K562 (cell line): ENCODE measurements around the gene SLC22A6. TPM values are rescaled to one million over a fixed set of nuclear protein-coding genes. Genes with fewer than 3 reads are reported as not detected.

Experiments used
- ATAC-seq: fragments of 200-7000 bp; cut with Tn5 transposase; 3 replicates; pipeline ENCODE4 v1.9.1; 2020; ENCODE audit warnings: moderate library complexity
- BruUV-seq: library from RNA; stranded (reverse); fragments of 400-500 nt; replicated peaks from 2 replicates; lab custom pipeline; 2021; lab: Mats Ljungman, UMichigan
- CTCF ChIA-PET: fragments of 300-600 bp; formaldehyde crosslinking; extraction: SDS; loops from one replicate; lab custom pipeline; 2021; ENCODE audit warnings: low intra/inter-chr PET ratio; lab: Yijun Ruan, JAX
- POLR2A ChIA-PET: fragments of 300-600, 350-650 bp; sonication (Branson Sonifier 250); formaldehyde crosslinking; extraction: SDS; loops from one replicate; lab custom pipeline; 2021; ENCODE audit warnings: antibody characterized with exemption, inconsistent platforms; lab: Yijun Ruan, JAX
- DNase-seq, 4 experiments: peaks; one replicate each; pipeline versions ENCODE4 v3.0.0 to v3.0.0-alpha.2; 2011 to 2018; ENCODE audit warnings: low spot score in 3 of 4, mixed read lengths in 3 of 4; ENCODE audit errors: extremely low read depth in 1 of 4
- FAIRE-seq: peaks from 2 replicates; lab custom pipeline; 2011; peaks lifted over from hg19 to GRCh38; lab: Jason Lieb, UNC
- H2AFZ ChIP-seq: 2 replicates; pipeline ENCODE4 v1.6.0; 2011; ENCODE audit warnings: low read depth, low read length, control low read depth, inconsistent platforms
- H3K27ac ChIP-seq: fragments of 200-600 bp; 3 replicates; pipeline ENCODE4 v1.8.0; 2011; ENCODE audit warnings: low read depth, mild to moderate bottlenecking, control low read depth, inconsistent platforms, low read length, moderate library complexity, mixed read lengths; ENCODE audit errors: extremely low read depth
- H3K27me3 ChIP-seq, 2 experiments: fragments of 300-600 bp in 1 of 2; 2 replicates in 1 of 2; 3 replicates in 1 of 2; pipeline versions ENCODE4 v1.6.0 to v1.8.0; 2011; ENCODE audit warnings: inconsistent platforms in 2 of 2, low read length in 2 of 2, mild to moderate bottlenecking in 1 of 2, mixed read lengths in 1 of 2, moderate library complexity in 1 of 2; ENCODE audit not compliant: control insufficient read depth in 2 of 2, insufficient read depth in 2 of 2
- H3K36me3 ChIP-seq: fragments of 300-600 bp; 3 replicates; pipeline ENCODE4 v1.8.0; 2011; ENCODE audit warnings: mild to moderate bottlenecking, low read length, inconsistent platforms; ENCODE audit not compliant: control insufficient read depth, insufficient read depth
- H3K4me1 ChIP-seq, 2 experiments: fragments of 200-600 bp in 1 of 2; replicated peaks in 1 of 2; 2 replicates in 1 of 2; 3 replicates in 1 of 2; pipeline versions ENCODE4 v1.5.1 to v1.8.0; 2011; ENCODE audit warnings: inconsistent platforms in 2 of 2, low read length in 2 of 2, mild to moderate bottlenecking in 1 of 2, mixed read lengths in 1 of 2, moderate library complexity in 1 of 2; ENCODE audit not compliant: control insufficient read depth in 2 of 2, insufficient read depth in 2 of 2
- H3K4me2 ChIP-seq: 2 replicates; pipeline ENCODE4 v1.6.1; 2011; ENCODE audit warnings: low read length, control low read depth, inconsistent platforms, mixed read lengths; ENCODE audit not compliant: insufficient read depth
- H3K4me3 ChIP-seq: fragments of 200-600 bp; sonication (generic), shearing (Covaris generic); 2 replicates; pipeline ENCODE4 v1.5.1; 2016; ENCODE audit warnings: control low read depth, inconsistent platforms
- H3K79me2 ChIP-seq: fragments of 200-600 bp; 3 replicates; pipeline ENCODE4 v1.8.0; 2011; ENCODE audit warnings: low read length, inconsistent platforms; ENCODE audit not compliant: control insufficient read depth, insufficient read depth
- H3K9ac ChIP-seq, 2 experiments: 2 replicates each; pipeline versions ENCODE4 v1.6.0 to v1.6.1; 2011; ENCODE audit warnings: low read depth in 2 of 2, low read length in 2 of 2, control low read depth in 1 of 2, inconsistent platforms in 1 of 2, mild to moderate bottlenecking in 1 of 2, mixed read lengths in 1 of 2; ENCODE audit not compliant: insufficient read depth in 1 of 2
- H3K9me1 ChIP-seq: one replicate; pipeline ENCODE4 v1.6.0; 2011; ENCODE audit warnings: inconsistent platforms, mild to moderate bottlenecking, low read length, moderate library complexity; ENCODE audit not compliant: control insufficient read depth, insufficient read depth
- H3K9me3 ChIP-seq: replicated peaks from 2 replicates; pipeline ENCODE4 v1.5.1; 2011; ENCODE audit warnings: low read depth, low read length, inconsistent platforms; ENCODE audit not compliant: control insufficient read depth, insufficient read depth
- H4K20me1 ChIP-seq: replicated peaks from 2 replicates; pipeline ENCODE4 v1.6.1; 2011; ENCODE audit warnings: low read length, inconsistent platforms, mixed read lengths; ENCODE audit not compliant: control insufficient read depth, insufficient read depth
- C11orf30 ChIP-seq: fragments of 450-650 bp; IDR thresholded peaks from 2 replicates; pipeline ENCODE4 v1.6.1; 2016; ENCODE audit warnings: low read depth, mild to moderate bottlenecking
- HDAC8 ChIP-seq: fragments of 450-650 bp; IDR thresholded peaks from 2 replicates; pipeline ENCODE4 v1.6.1; 2016; ENCODE audit warnings: mild to moderate bottlenecking, missing genetic modification characterization, moderate library complexity, missing compliant biosample characterization
- HIVEP1 ChIP-seq: fragments of 250-450 bp; sonication (Bioruptor Pico); IDR thresholded peaks from 2 replicates; pipeline ENCODE4 v1.4.0; 2020; ENCODE audit warnings: mild to moderate bottlenecking
- MAFG ChIP-seq: fragments of 450-650 bp; conservative IDR thresholded peaks from 2 replicates; pipeline ENCODE4 v1.6.1; 2016; ENCODE audit warnings: missing genetic modification characterization, missing compliant biosample characterization
- NFIC ChIP-seq: fragments of 450-650 bp; IDR thresholded peaks from 2 replicates; pipeline ENCODE4 v1.6.1; 2017; ENCODE audit warnings: mild to moderate bottlenecking, inconsistent platforms
- PPARD ChIP-seq: fragments of 250-450 bp; sonication (Bioruptor Pico); IDR thresholded peaks from 2 replicates; pipeline ENCODE4 v1.8.0; 2022; ENCODE audit warnings: inconsistent platforms, mild to moderate bottlenecking, moderate library complexity
- SMARCB1 ChIP-seq: IDR thresholded peaks from 2 replicates; pipeline ENCODE4 v1.6.1; 2011; ENCODE audit warnings: improper control_type of control experiment, low read depth; ENCODE audit not compliant: insufficient read length
- TRIM24 ChIP-seq, 2 experiments: fragments of 450-650 bp; IDR thresholded peaks; 2 replicates each; pipeline ENCODE4 v1.6.1; 2016
- ZNF311 ChIP-seq: fragments of 250-450 bp; sonication (Bioruptor Pico); IDR thresholded peaks from 2 replicates; pipeline ENCODE4 v1.4.0; 2020; ENCODE audit warnings: mild to moderate bottlenecking, moderate library complexity
- ZNF766 ChIP-seq: fragments of 200-800 bp; sonication (Bioruptor generic); conservative IDR thresholded peaks from 2 replicates; pipeline ENCODE4 v1.6.1; 2016; ENCODE audit warnings: missing genetic modification characterization, missing compliant biosample characterization
- WGBS: fragments of 100-300 bp; shearing (Covaris generic); methylation state at CpG from one replicate; pipeline ENCODE4 v1.1.6; 2016; ENCODE audit warnings: low coverage, mixed read lengths; ENCODE audit not compliant: insufficient coverage; ENCODE audit errors: missing lambda C conversion rate; 5-methylcytosine and 5-hydroxymethylcytosine counted together
- in situ Hi-C: fragments of 300-500 bp; cut with MboI; formaldehyde crosslinking; loops from 4 replicates; pipeline ENCODE4 v1.15.0; 2018; ENCODE audit warnings: inconsistent platforms, mixed read lengths
- intact Hi-C: fragments of 100-400 bp; cut with micrococcal nuclease; formaldehyde crosslinking; loops from 2 replicates; pipeline ENCODE4 v1.14.2; 2022
- polyA plus RNA-seq, 8 experiments: library from polyadenylated mRNA; depleted of rRNA in 4 of 8; stranded (reverse) in 5 of 8; unstranded in 3 of 8; fragments of >200 nt; fragmentation: Nextera tagmentation in 2 of 8; fragmentation: Illumina TruSeq in 1 of 8; extraction: Ambion mirVana in 2 of 8; extraction: Trizol in 1 of 8; gene quantifications; 2 replicates each; pipeline versions ENCODE4 v1.2.1 to v1.2.3, GENCODE V29; 2011 to 2014; ENCODE audit warnings: inconsistent platforms in 1 of 8, missing spikeins in 1 of 8
- total RNA-seq, 7 experiments: library from RNA; depleted of rRNA in 6 of 7; stranded (reverse); fragments of >200 nt in 6 of 7; fragmentation: Illumina TruSeq in 2 of 7; extraction: Trizol in 2 of 7; gene quantifications; 2 replicates each; pipeline versions ENCODE4 v1.2.1 to v1.2.3, GENCODE V29; 2011 to 2021; ENCODE audit warnings: low replicate concordance in 1 of 7
- TF ChIP-seq, protein P1 (sequence below): fragments of 250-450 bp; sonication (Bioruptor Pico); IDR thresholded peaks from 2 replicates; pipeline ENCODE4 v1.8.0; 2021; ENCODE audit warnings: mild to moderate bottlenecking, moderate library complexity
- TF ChIP-seq, protein P2 (sequence below): fragments of 200-800 bp; sonication (Bioruptor generic); IDR thresholded peaks from 2 replicates; pipeline ENCODE4 v1.6.1; 2017; ENCODE audit warnings: missing genetic modification characterization, missing compliant biosample characterization
- TF ChIP-seq, protein P3 (sequence below): sonication (generic); formaldehyde crosslinking; IDR thresholded peaks from 2 replicates; pipeline ENCODE4 v1.8.1; 2023; ENCODE audit warnings: mild to moderate bottlenecking, missing genetic modification reagents
- TF ChIP-seq, protein P4 (sequence below): fragments of 450-650 bp; formaldehyde crosslinking; IDR thresholded peaks from 2 replicates; pipeline ENCODE4 v1.4.0; 2020; ENCODE audit warnings: mild to moderate bottlenecking, moderate library complexity

The SLC22A6 gene
- total and polyA plus RNA-seq, 9 of the 15 experiments (the other 6 are each of a cell fraction or from before 2014, with no cell fraction given): not detected

DNA sequence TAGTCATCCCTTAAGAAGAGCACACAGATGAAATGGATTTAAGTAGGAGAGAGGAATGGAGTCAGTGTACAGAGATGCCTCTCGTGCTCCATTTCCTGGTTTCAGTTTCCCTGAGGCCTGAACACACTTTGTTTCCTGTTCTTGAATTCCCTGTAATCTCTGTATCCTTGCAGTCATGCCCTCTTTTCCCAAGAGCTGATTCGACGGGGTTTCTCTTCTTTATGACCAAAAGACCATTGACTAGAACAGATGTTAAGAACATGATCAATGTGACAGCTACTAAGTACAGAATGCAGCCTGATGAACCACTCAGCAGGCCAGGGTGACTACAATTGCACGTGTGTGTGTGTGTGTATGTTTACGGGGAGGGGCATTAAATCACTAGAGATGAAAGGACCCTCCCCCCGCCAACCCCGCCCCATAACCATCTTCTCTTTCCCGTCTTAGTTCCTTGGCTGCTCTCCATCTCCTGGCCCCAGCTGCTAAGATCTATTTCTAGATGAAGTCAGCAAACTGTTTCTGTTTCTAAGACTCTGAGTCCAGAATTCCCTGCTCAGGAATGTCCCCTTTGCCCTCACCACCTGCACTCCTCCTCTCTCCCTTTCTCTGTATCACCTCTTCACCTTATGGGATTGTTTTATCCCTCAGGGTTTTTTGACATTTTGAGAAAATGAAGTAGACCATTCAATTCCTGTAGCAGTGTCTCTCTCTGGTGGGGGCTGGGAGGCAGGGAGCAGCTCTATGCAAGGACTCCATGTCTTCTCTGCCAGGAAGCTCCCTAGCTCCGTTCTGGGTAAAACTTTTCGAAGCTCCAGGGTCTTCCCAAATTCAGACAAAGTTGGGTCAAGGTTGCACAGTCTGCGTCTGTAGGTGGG, 26.0 kb downstream of the SLC22A6 start:
- H3K79me2 ChIP-seq: no peaks in the 10 kb centered on the region
- no peak overlapping the region for H3K4me2 ChIP-seq
- in situ Hi-C loops (no loop called here), intact Hi-C loops (no loop called here)
- no peak overlapping the region for H2AFZ ChIP-seq
- no TSS peak for BruUV-seq
- H3K9me3 ChIP-seq: no peaks in the 10 kb centered on the region
- no peak overlapping the region for H3K4me3 ChIP-seq
- no peaks in the 10 kb centered on the region; the same call in 1 of the 2 replicates for H4K20me1 ChIP-seq
- H3K9ac ChIP-seq: no peak overlapping the region
- no peak for FAIRE-seq
- peaks cover 10 to 14% of the 10 kb centered on the region in 2 experiments; a peak in 4 of 5 replicates for H3K27me3 ChIP-seq
- POLR2A ChIA-PET: interaction anchor here (1.3 kb wide), 1 partner anchor 118 kb away, joined by 3 read pairs; no protein-coding TSS in a partner anchor
- no peaks in the 10 kb centered on the region for H3K9me1 ChIP-seq
- DNase-seq: no peak
- no peak for ATAC-seq
- 4% methylated on average over 11 of the region's 11 CpGs for WGBS
- H3K27ac ChIP-seq: no peak overlapping the region
- peaks cover 0 to 3% of the 10 kb centered on the region in 2 experiments; a peak in 1 of 5 replicates for H3K4me1 ChIP-seq
- CTCF ChIA-PET: interaction anchor here (0.6 kb wide), 1 partner anchor 172 kb away, joined by 6 read pairs; the partner anchor contains the start of gene TMEM179B
- H3K36me3 ChIP-seq: no peaks in the 10 kb centered on the region
- TF ChIP-seq MAFG (no peak), C11orf30 (no peak), NFIC (no peak), SMARCB1 (no peak), PPARD (no peak), ZNF311 (CRISPR knock-in tag) (no peak), ZNF766 (CRISPR knock-in tag) (no peak), HDAC8 (tag) (no peak), HIVEP1 (CRISPR knock-in tag) (no peak), TRIM24 (IDR thresholded peaks at IDR 0.05) (no peak)
- TF ChIP-seq, protein P1, sequence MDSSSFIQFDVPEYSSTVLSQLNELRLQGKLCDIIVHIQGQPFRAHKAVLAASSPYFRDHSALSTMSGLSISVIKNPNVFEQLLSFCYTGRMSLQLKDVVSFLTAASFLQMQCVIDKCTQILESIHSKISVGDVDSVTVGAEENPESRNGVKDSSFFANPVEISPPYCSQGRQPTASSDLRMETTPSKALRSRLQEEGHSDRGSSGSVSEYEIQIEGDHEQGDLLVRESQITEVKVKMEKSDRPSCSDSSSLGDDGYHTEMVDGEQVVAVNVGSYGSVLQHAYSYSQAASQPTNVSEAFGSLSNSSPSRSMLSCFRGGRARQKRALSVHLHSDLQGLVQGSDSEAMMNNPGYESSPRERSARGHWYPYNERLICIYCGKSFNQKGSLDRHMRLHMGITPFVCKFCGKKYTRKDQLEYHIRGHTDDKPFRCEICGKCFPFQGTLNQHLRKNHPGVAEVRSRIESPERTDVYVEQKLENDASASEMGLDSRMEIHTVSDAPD (CRISPR knock-in tag): no peak
- TF ChIP-seq, protein P2, sequence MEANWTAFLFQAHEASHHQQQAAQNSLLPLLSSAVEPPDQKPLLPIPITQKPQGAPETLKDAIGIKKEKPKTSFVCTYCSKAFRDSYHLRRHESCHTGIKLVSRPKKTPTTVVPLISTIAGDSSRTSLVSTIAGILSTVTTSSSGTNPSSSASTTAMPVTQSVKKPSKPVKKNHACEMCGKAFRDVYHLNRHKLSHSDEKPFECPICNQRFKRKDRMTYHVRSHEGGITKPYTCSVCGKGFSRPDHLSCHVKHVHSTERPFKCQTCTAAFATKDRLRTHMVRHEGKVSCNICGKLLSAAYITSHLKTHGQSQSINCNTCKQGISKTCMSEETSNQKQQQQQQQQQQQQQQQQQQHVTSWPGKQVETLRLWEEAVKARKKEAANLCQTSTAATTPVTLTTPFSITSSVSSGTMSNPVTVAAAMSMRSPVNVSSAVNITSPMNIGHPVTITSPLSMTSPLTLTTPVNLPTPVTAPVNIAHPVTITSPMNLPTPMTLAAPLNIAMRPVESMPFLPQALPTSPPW: peak; percentile 41; the same call in 1 of the 2 replicates
- TF ChIP-seq, protein P3, sequence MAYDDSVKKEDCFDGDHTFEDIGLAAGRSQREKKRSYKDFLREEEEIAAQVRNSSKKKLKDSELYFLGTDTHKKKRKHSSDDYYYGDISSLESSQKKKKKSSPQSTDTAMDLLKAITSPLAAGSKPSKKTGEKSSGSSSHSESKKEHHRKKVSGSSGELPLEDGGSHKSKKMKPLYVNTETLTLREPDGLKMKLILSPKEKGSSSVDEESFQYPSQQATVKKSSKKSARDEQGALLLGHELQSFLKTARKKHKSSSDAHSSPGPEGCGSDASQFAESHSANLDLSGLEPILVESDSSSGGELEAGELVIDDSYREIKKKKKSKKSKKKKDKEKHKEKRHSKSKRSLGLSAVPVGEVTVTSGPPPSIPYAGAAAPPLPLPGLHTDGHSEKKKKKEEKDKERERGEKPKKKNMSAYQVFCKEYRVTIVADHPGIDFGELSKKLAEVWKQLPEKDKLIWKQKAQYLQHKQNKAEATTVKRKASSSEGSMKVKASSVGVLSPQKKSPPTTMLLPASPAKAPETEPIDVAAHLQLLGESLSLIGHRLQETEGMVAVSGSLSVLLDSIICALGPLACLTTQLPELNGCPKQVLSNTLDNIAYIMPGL (CRISPR knock-in tag): no peak
- TF ChIP-seq, protein P4, sequence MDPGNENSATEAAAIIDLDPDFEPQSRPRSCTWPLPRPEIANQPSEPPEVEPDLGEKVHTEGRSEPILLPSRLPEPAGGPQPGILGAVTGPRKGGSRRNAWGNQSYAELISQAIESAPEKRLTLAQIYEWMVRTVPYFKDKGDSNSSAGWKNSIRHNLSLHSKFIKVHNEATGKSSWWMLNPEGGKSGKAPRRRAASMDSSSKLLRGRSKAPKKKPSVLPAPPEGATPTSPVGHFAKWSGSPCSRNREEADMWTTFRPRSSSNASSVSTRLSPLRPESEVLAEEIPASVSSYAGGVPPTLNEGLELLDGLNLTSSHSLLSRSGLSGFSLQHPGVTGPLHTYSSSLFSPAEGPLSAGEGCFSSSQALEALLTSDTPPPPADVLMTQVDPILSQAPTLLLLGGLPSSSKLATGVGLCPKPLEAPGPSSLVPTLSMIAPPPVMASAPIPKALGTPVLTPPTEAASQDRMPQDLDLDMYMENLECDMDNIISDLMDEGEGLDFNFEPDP (CRISPR knock-in tag): no peak
